WTC11 (cell line): ENCODE results near the gene CNR2.

ENCODE experiments used
- NFATC4 ChIP-seq: fragments of 250-450 bp; sonication (Bioruptor Pico); IDR thresholded peaks from 2 replicates; pipeline ENCODE4 v1.9.0; 2021; ENCODE audit warnings: mild to moderate bottlenecking
- RELA ChIP-seq: sonication (generic); formaldehyde crosslinking; IDR thresholded peaks from 2 replicates; pipeline ENCODE4 v1.8.1; 2022; ENCODE audit warnings: missing genetic modification reagents, mild to moderate bottlenecking, borderline replicate concordance
- ZNF232 ChIP-seq: sonication (generic); formaldehyde crosslinking; IDR thresholded peaks from 2 replicates; pipeline ENCODE4 v1.8.0; 2022; ENCODE audit warnings: mild to moderate bottlenecking, missing genetic modification reagents
- ZNF396 ChIP-seq: fragments of 250-450 bp; sonication (Bioruptor Pico); IDR thresholded peaks from 2 replicates; pipeline ENCODE4 v1.8.0; 2021; ENCODE audit warnings: mild to moderate bottlenecking, moderate library complexity, borderline replicate concordance
- TF ChIP-seq, protein P1 (sequence below): fragments of 200-600 bp; IDR thresholded peaks from 2 replicates; pipeline ENCODE4 v1.8.0; 2022; ENCODE audit warnings: antibody characterized with exemption

DNA sequence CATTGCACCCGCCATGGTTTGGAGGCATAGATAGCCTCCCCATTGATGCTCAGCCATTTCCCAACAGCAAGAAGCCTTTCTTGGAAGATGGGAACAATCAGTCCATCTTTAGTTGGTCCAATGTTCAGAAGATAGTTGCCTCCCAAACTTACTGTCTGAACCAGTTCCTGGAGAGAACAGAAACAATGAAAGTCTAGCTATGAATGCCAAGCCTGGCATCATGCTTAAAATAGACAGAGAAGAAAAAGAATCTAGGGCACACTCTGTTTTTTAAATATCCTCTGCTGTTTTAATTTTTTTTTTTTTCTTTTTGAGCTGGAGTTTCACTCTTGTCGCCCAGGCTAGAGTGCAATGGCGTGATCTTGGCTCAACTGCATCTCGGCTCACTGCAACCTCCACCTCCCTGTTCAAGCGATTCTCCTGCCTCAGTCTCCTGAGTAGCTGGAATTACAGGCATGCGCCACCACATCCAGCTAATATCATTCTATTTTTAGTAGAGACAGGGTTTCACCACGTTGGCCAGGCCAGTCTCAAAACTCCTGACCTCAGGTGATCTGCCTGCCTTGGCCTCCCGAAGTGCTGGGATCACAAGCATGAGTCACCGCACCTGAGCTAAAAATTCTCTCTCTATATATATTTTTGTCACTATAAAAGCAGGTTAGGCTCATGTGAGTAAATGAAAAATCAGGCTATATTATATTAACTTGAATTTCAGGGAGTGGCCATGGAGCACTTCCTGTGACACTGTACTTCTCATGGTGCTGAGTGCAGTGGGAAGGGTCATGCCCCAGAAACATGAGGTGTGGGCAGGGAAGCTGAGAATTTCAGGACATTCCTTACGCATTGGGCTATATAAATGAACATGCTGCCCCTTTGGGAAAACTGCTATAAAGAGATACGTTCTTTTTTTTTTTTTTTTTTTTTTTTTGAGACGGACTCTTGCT lies 64.2 kb downstream of the CNR2 start:
- TF ChIP-seq RELA (CRISPR knock-in tag) (no peak), ZNF396 (CRISPR knock-in tag) (no peak), ZNF232 (no peak), NFATC4 (no peak)
- TF ChIP-seq, protein P1, sequence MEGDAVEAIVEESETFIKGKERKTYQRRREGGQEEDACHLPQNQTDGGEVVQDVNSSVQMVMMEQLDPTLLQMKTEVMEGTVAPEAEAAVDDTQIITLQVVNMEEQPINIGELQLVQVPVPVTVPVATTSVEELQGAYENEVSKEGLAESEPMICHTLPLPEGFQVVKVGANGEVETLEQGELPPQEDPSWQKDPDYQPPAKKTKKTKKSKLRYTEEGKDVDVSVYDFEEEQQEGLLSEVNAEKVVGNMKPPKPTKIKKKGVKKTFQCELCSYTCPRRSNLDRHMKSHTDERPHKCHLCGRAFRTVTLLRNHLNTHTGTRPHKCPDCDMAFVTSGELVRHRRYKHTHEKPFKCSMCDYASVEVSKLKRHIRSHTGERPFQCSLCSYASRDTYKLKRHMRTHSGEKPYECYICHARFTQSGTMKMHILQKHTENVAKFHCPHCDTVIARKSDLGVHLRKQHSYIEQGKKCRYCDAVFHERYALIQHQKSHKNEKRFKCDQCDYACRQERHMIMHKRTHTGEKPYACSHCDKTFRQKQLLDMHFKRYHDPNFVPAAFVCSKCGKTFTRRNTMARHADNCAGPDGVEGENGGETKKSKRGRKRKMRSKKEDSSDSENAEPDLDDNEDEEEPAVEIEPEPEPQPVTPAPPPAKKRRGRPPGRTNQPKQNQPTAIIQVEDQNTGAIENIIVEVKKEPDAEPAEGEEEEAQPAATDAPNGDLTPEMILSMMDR = no peak
